Activated CD8-positive, alpha-beta memory T cell treated with anti-CD3 and anti-CD28 coated beads for 4 hours (primary cell): ENCODE data around the gene DHCR24.
"Not testable (repeated sequence)": the region's sequence is repeated elsewhere in the genome, so short reads cannot be mapped to it uniquely, and the experiment has no call there.

ENCODE experiments used
- DNase-seq, 2 donors: peaks; one replicate each; pipeline ENCODE4 v3.0.0-alpha.2; 2020; ENCODE audit warnings: low read depth in 2 of 2

The DHCR24 gene

DNA sequence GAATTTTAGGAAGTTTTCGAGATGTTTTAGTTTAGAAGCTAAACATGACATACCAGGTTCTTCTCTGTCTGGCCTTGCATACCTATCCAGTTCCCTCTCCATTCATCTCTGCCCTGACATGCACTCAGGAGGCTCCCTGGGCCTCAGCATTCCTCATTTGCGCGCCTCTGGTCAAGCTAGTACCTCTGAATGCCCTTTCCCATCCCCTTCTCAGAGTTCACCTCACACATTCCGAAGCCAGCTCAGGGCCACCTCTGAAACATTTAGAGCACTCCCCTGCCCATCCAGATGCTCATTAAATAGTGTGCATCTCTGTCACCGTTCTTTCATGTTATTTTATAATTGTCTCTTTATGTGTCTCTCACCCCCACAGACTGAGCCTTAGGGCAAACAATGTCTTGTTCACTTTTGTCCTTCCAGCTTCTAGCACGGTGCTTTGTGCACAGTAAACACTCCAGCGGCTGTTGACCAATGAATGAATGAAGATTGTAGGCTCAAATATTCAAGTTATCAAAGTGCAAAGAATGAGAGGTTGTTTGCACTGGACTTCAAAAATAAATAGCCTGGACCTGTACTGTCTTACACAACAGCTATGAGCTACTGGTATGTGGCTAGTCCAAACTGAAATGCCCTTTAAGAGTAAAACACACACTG, 1.2 kb upstream of the DHCR24 start:
- DNase-seq = no peak

DNA sequence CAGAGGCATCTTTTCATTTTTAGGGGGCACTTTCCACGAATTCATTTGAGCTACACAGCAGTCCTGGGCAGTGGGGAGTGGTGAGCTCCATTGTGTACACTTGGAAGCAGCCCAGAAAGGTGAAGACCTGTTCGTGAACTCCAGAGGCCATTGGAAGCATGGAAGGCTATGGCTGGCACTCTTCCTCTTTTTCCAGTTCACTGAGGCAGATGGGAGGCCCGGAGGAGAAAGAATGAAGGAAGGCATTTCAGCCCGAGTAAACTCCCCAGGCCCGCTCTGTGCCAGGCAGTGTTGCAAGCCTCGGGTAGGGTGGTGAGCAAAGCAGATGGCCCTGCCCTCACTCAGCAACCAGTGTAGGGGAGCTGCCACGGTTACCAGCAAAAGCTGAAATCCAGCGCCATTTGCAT, 673 bp upstream of the DHCR24 start:
- no peak for DNase-seq

DNA sequence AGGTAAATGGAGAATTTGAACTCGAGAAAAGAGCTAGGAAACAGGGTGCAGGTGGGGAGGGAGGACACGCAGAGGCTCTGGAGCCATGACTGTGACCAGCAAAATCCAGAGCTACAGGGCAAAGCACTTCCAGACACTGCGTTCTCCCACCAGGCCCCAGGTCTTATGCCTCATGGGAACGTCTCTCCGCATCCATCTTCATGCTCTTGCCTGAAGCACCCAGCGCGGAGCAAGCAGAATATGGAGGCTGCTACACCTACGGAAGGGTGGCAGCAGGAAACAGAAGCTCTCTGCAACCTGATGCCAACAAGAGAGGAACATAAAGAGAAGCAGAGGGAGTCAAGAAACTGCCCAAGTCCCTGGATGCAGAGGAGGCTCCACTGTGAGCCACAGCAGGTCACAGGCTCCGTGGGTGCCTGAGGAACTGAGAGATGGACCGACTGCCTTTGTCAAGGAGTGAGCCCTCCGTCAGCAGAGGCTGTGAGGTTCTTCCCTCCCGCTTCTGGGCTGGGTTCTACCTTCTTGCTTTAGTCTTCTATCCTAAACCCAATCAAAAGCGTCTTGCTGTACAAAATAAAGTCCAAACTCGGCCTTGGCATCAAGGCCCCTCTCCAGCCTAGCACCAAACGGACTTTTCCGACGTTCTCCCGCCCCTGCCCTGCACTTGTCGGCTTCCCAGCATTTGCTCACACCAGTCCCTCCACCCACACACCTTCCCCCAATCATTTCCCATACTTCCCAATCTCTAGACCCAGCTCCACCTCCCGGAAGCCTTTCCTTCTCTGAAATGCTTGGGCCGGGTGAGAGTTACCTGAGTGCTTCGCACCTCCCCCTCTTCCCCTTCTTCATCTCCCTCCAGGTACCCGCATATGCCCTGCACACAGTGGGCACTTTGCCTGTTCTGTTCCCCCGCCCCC, 930 bp downstream of the DHCR24 start:
- no peak for DNase-seq

GRCh38 chr1:54885237-54885679, 1.7 kb downstream of the DHCR24 start:
- no peak for DNase-seq

DNA sequence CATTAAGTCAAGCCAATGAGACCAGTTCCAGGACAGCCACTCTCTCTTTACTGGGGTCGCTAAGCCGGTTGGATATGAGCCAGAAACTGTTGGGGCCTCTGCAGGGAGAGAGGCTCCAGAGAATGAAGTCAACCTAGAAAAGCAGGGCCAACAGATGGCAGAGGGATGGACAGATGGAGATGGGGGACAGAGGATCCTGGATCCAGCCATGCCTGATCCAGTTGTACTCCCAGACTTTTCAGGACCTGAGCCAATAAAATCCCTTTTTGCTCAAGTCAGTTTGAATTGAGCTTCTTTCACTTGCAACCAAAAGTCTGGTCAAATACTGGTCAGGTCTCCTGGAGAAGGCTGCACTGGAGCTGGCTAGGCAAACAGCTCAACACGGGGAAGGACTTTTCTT, 2.2 kb downstream of the DHCR24 start:
- no peak for DNase-seq

DNA sequence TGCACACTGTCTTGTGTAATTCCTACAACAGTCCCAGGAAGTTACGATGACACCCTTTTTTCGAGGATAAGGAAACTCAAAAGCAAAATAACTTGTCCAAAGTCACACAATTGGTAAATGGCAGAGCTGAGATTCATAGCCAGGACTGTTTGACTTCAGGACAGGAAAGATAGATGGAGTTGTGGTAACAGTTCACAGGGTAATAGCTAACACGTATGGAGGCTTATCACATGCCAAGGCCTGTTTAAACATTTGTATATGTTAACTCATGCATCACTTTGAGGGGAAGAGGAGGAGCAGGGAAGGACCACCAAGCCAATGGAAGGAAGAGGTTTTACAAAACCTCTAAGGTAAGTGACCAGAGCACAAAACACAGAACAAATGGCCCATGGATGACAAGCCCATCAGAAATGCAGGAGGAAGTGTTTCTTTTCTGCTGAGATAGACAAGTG, 2.8 kb downstream of the DHCR24 start:
- DNase-seq = no peak

GRCh38 chr1:54883349-54884102, 3.5 kb downstream of the DHCR24 start:
- DNase-seq = no peak

GRCh38 chr1:54882519-54882918, 4.5 kb downstream of the DHCR24 start:
- DNase-seq = no peak

GRCh38 chr1:54881604-54882003, 5.4 kb downstream of the DHCR24 start:
- not testable (repeated sequence) for DNase-seq

DNA sequence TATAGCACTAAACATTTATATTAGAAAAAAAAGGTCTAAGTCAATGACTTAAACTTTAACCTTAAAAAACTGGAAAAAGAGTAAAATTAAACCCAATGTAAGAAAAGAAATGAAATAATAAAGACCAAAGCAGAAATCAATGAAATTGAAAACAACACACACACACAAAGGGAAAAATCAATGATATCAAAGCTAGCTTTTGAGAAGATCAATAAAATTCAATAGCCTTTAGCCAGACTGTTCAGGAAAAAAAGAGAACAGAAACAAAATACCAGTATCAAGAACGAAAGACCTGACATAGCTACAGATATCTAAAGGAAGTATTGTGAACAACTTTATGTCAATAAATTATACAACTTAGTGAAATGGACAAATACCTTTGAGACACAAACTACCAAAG, 7.1 kb downstream of the DHCR24 start:
- no peak for DNase-seq

DNA sequence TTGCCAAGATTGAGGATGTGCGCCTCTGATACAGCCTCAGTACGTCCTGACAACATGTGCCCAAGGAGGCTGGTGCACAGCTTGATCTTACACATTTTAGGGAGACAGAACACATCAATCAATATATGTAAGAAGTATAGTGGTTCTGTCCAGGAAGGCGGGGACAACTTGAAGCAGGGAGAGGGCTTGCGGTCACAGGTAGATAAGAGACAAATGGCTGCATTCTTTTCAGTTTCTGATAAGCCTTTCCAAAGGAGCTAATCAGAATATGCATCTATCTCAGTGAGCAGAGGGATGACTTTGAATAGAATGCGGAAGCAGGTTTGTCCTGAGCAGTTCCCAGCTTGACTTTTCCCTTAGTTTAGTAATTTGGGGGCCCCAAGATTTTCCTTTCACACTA, 10.2 kb downstream of the DHCR24 start:
- no peak for DNase-seq

DNA sequence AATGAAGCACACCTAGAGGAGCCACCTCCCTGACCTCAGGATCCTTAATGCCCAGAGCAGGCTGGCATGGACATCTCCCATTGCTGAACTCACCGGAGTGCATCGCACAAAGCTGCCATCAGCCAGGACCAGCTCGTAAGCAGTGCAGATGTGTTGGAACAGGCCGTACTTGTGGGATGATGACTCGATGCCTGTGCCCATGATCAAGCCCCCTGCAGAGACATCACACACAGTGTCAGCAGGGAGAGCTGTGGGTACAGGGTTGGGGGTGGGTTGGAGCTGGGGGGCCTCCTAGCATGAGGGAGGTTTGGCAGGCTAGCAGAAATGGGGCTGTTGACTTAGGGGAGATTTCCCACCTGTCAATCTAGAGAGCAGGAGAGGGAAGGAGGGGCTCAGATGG, 12.0 kb downstream of the DHCR24 start:
- DNase-seq = no peak

DNA sequence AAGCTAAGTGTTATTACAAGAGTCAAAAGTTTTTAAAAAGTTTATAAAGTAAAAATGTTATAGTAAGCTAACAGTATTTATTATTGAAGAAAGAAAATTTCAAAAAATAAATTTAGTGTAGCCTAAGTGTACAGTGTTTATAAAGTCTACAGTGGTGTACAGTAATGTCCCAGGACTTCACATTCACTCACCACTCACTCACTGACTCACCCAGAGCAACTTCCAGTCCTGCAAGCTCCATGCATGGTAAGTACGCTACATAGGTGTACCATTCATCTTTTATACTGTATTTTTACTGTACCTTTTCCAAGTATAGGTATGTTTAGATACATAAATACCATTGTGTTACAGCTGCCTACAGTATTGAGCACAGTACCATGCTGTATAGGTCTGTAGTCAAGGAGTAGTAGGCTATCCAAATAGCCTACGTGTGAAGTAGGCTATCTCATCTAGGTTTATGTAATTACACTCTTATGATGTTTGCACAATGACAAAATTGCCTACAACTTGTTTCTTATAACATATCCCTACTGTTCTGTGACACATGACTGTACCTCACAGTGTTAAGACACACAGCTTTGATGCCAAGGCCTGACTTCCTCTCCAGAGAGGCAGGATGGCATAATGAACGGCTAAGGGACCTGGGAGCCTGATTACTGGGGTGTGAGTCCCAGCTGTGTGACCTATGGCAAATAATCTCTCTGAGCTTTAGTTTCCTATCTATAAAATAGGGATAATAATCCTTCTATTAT, 12.7 kb downstream of the DHCR24 start:
- DNase-seq = no peak

GRCh38 chr1:54872036-54872331, 15.0 kb downstream of the DHCR24 start:
- DNase-seq = no peak

DNA sequence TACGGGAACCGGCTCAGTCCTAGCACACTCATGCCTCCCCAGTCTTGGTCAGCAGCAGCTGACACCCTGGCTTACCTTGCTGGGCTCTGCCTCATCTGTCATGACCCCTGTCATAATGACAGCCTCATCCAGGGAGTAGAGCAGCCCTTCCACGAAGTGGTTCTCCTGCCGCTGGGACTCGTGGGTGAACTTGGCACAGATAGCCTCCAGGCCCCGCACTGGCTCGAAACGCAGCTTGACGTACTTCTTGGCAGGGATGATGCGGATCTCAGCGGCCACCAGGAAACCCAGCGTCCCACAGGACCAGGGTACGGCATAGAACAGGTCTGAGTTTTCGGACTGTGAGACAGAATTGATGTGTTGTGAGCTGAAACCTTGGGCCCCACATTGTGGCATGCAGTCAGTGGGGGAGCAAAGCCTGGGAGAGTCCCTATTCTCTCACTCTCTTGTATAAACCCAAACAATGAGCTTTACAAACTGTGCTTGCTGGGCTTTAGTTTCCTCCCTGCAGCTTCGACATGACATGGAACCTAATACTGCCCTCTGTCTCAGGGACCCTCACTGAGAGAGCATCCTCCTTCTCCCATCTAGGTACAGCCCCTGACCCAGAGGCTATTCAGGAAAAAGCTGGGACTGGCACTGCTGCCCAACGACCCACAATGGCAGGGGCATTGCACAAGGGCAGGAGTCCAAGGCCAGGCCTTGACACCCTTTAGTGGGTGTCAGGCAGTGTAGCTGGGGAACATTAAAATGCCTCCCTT, 15.5 kb downstream of the DHCR24 start:
- no peak for DNase-seq

- no peak for DNase-seq
These were observed 16.1 kb downstream of the DHCR24 start for GRCh38 chr1:54870869-54871268.

DNA sequence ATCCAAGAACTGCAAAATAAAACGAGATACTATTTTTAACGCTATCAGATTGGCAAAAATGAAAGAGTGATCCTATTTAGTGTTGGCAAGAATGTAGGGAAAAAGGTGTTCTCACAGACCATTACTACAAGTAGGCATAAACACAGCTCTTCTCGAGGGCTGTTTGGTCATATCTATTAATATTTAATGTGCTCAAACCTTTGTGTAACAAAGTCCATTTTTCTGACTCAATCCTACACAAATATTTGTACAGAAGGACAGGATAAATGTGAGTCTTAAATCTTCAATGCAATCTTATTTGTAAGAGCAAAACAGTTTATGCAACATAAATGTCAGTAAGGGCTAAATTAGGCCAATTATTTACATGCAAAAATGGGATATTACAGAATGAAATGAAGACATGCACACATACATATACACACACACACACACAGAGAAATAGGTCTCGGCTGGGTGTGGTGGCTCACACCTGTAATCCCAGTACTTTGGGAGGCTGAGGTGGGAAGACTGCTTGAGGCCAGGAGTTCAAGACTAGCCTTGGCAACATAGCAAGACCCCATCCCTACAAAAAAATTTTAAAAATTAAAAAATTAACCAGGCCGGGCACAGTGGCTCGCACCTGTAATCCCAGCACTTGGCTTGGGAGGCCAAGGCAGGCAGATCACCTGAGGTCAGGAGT, 17.7 kb downstream of the DHCR24 start:
- no peak for DNase-seq

DNA sequence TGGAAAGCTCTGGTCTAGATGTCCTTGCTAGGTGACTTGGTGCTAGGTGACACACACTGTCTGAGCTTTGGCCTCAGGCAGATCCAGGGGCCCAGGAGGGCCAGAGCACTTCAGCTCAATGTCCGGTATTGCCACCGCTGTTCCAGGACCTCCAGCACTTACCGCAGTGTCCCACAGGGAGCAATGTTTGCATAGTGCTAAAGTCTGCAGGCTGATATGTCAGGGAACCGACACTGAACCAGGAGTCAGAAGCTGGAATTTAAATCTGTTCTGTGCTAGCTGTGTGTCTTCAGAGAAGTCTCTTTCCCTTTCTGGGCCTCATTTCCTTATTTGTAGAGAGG, 19.3 kb downstream of the DHCR24 start:
- DNase-seq = no peak

- DNase-seq = no peak
These were observed 19.9 kb downstream of the DHCR24 start for GRCh38 chr1:54866801-54867716.
